Measurements from ENCODE around the gene ASXL3. TPM values are rescaled to one million over a fixed set of nuclear protein-coding genes. Genes with fewer than 3 reads are reported as not detected.

ASXL3 gene
- total and polyA plus RNA-seq, 2 donors (not counting 3 experiments of a cell fraction or from before 2014, with no cell fraction given): 0.07 to 0.27 TPM

DNA sequence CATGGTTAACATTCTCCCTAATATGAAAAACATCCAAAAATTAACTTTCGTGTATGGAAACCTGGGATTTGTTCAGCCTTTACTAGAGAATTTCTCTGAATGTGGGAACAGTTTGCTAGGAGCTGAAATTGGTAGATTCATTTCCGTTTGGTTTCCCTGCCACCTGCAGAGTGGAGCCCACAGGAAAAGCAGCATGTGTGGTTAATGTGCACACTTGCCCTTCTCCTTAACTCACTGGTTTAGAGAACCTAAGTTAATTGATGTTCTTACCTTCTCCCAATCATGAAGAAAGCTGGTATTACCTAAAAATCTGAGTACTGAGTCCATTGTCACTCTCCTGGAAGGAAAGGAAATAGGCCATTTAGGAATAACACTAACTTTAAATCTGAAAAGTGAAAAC is 37.6 kb upstream of the ASXL3 start:
- FAIRE-seq (no peak), DNase-seq (ENCODE audit: low read depth, low spot score) (no peak)
- CTCF ChIA-PET: interaction anchor here (0.8 to 1.7 kb wide), 3 partner anchors 9 to 181 kb away, joined by 3 to 4 read pairs (median 3); no protein-coding TSS in a partner anchor
- POLR2A ChIA-PET: no interaction called here
- Histone ChIP-seq H3K9me1 (replicated peaks; ENCODE audit: control insufficient read depth, extremely low read depth, insufficient read depth, low read length) (peaks cover 2% of the 10 kb centered on the region), H2AFZ (ENCODE audit: low read depth, low read length) (no peak overlapping the region), H3K36me3 (ENCODE audit: control insufficient read depth in 2 of 2, extremely low read depth in 1 of 2, insufficient read depth in 2 of 2, low read length in 2 of 2) (no peaks in the 10 kb centered on the region), H3K9ac (replicated peaks; ENCODE audit: extremely low read depth, insufficient read depth, low read length) (no peak overlapping the region), H3K27ac (ENCODE audit: insufficient read depth, low read depth, low read length) (no peak overlapping the region), H3K27me3 (ENCODE audit: control insufficient read depth in 2 of 2, insufficient read depth in 2 of 2, low read length in 2 of 2) (no peaks in the 10 kb centered on the region), H3K4me2 (ENCODE audit: insufficient read depth, low read length) (no peak overlapping the region), H3K4me3 (replicated peaks in 1 of 3; ENCODE audit: insufficient read depth in 1 of 3, low read depth in 1 of 3, low read length in 3 of 3) (no peak overlapping the region), H3K9me3 (replicated peaks; ENCODE audit: control insufficient read depth, insufficient read depth, low read length) (no peaks in the 10 kb centered on the region), H3K79me2 (ENCODE audit: control insufficient read depth, insufficient read depth, low read length) (no peaks in the 10 kb centered on the region), H4K20me1 (replicated peaks; ENCODE audit: control insufficient read depth, extremely low read depth, insufficient read depth, low read length) (no peaks in the 10 kb centered on the region), H3K4me1 (ENCODE audit: control insufficient read depth, extremely low read depth, insufficient read depth, low read length) (no peaks in the 10 kb centered on the region)
- dilution Hi-C loops (cut with MboI; ENCODE audit: extremely low pct_ligation_motif_present, low sequenced_read_pairs): no loop called here
- BruUV-seq (replicated peaks): no TSS peak
- TF ChIP-seq FOS (IDR thresholded peaks at IDR 0.05; ENCODE audit: borderline replicate concordance, insufficient read depth, low read length) (no peak), POLR2A (IDR thresholded peaks at IDR 0.05; ENCODE audit: low read depth, low read length) (no peak), GATA2 (IDR thresholded peaks at IDR 0.05; ENCODE audit: insufficient read depth, insufficient read length, low read depth, low read length) (no peak), POLR2AphosphoS5 (IDR thresholded peaks at IDR 0.05; ENCODE audit: insufficient read depth, low read depth, low read length) (no peak)
- TF ChIP-seq, protein P1, sequence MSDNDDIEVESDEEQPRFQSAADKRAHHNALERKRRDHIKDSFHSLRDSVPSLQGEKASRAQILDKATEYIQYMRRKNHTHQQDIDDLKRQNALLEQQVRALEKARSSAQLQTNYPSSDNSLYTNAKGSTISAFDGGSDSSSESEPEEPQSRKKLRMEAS (IDR thresholded peaks at IDR 0.05; ENCODE audit: insufficient read depth, insufficient read length): no peak
- intact Hi-C loops (cut with micrococcal nuclease): no loop called here

DNA sequence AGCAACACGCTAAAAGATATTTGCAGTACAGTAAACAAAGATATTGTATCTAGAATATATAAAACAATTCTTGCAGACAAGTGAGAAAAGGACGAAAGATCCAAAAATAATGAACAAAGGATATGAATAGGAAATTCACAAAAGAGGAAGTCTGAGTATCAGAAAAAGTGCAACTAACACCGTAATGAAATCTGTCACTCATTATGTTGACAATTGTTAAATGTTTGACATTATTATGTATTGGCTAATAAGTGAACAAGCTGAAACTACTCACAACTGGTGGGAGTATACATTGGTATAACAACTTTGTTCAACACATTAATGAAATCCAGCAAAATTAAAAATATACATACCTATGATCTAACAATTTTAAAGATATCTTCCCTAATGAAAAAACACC is 36.7 kb upstream of the ASXL3 start:
- intact Hi-C loops (cut with micrococcal nuclease): no loop called here
- CTCF ChIA-PET: interaction anchor here (1.0 to 1.7 kb wide), 2 partner anchors 10 to 182 kb away, joined by 3 to 4 read pairs; no protein-coding TSS in a partner anchor

More for the DNA sequence above, 36.7 kb upstream of the ASXL3 start:
- DNase-seq (ENCODE audit: low read depth, low spot score) (no peak), FAIRE-seq (no peak)
- no peak overlapping the region for H3K4me2 ChIP-seq (ENCODE audit: insufficient read depth, low read length)
- H3K4me3 ChIP-seq (replicated peaks in 1 of 3; ENCODE audit: insufficient read depth in 1 of 3, low read depth in 1 of 3, low read length in 3 of 3): no peak overlapping the region
- POLR2A ChIA-PET: no interaction called here
- H4K20me1 ChIP-seq (replicated peaks; ENCODE audit: control insufficient read depth, extremely low read depth, insufficient read depth, low read length): no peaks in the 10 kb centered on the region
- no peaks in the 10 kb centered on the region for H3K9me3 ChIP-seq (replicated peaks; ENCODE audit: control insufficient read depth, insufficient read depth, low read length)
- no peaks in the 10 kb centered on the region for H3K4me1 ChIP-seq (ENCODE audit: control insufficient read depth, extremely low read depth, insufficient read depth, low read length)
- BruUV-seq (replicated peaks): no TSS peak
- H3K36me3 ChIP-seq (ENCODE audit: control insufficient read depth in 2 of 2, extremely low read depth in 1 of 2, insufficient read depth in 2 of 2, low read length in 2 of 2): no peaks in the 10 kb centered on the region
- H2AFZ ChIP-seq (ENCODE audit: low read depth, low read length): no peak overlapping the region
- peaks cover 2% of the 10 kb centered on the region for H3K9me1 ChIP-seq (replicated peaks; ENCODE audit: control insufficient read depth, extremely low read depth, insufficient read depth, low read length)
- no peak overlapping the region for H3K9ac ChIP-seq (replicated peaks; ENCODE audit: extremely low read depth, insufficient read depth, low read length)
- H3K79me2 ChIP-seq (ENCODE audit: control insufficient read depth, insufficient read depth, low read length): no peaks in the 10 kb centered on the region
- no peak overlapping the region for H3K27ac ChIP-seq (ENCODE audit: insufficient read depth, low read depth, low read length)
- no peak for TF ChIP-seq JUN (IDR thresholded peaks at IDR 0.05; ENCODE audit: borderline replicate concordance, insufficient read depth, insufficient read length, low read depth)
- TF ChIP-seq POLR2AphosphoS5 (IDR thresholded peaks at IDR 0.05; ENCODE audit: insufficient read depth, low read depth, low read length): no peak
- no peak for TF ChIP-seq EZH2 (IDR thresholded peaks at IDR 0.05; ENCODE audit: borderline replicate concordance, low read depth, low read length, severe bottlenecking)
- no peak for TF ChIP-seq GATA2 (IDR thresholded peaks at IDR 0.05; ENCODE audit: insufficient read depth, insufficient read length, low read depth, low read length)
- no peak for TF ChIP-seq FOS (IDR thresholded peaks at IDR 0.05; ENCODE audit: borderline replicate concordance, insufficient read depth, low read length)
- TF ChIP-seq, protein P2, sequence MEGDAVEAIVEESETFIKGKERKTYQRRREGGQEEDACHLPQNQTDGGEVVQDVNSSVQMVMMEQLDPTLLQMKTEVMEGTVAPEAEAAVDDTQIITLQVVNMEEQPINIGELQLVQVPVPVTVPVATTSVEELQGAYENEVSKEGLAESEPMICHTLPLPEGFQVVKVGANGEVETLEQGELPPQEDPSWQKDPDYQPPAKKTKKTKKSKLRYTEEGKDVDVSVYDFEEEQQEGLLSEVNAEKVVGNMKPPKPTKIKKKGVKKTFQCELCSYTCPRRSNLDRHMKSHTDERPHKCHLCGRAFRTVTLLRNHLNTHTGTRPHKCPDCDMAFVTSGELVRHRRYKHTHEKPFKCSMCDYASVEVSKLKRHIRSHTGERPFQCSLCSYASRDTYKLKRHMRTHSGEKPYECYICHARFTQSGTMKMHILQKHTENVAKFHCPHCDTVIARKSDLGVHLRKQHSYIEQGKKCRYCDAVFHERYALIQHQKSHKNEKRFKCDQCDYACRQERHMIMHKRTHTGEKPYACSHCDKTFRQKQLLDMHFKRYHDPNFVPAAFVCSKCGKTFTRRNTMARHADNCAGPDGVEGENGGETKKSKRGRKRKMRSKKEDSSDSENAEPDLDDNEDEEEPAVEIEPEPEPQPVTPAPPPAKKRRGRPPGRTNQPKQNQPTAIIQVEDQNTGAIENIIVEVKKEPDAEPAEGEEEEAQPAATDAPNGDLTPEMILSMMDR (IDR thresholded peaks at IDR 0.05; ENCODE audit: extremely low read depth in 1 of 2, insufficient read depth in 1 of 2, low read depth in 1 of 2, low read length in 2 of 2): no peak
- TF ChIP-seq, protein P1 (IDR thresholded peaks at IDR 0.05; ENCODE audit: insufficient read depth, insufficient read length): no peak
- no peak for TF ChIP-seq POLR2A (IDR thresholded peaks at IDR 0.05; ENCODE audit: low read depth, low read length)
- TF ChIP-seq MYC (IDR thresholded peaks at IDR 0.05; ENCODE audit: low read depth, low read length): no peak
- H3K27me3 ChIP-seq (ENCODE audit: control insufficient read depth in 2 of 2, insufficient read depth in 2 of 2, low read length in 2 of 2): no peaks in the 10 kb centered on the region
- dilution Hi-C loops (cut with MboI; ENCODE audit: extremely low pct_ligation_motif_present, low sequenced_read_pairs): no loop called here
